Stimulated activated CD4-positive, alpha-beta T cell treated with anti-CD3 and anti-CD28 coated beads, Interleukin-4, amount 100 ng/mL, for 1 hour (primary cell): ENCODE results near the gene DAAM2.

Experiments
- DNase-seq: peaks from one replicate; pipeline ENCODE4 v3.0.0-alpha.2; 2020

Gene DAAM2

GRCh38 chr6:39936857-39937256 is 144.7 kb downstream of the DAAM2 start:
- DNase-seq, result no peak

GRCh38 chr6:39937686-39938333 is 145.6 kb downstream of the DAAM2 start:
- no peak for DNase-seq

- DNase-seq, result no peak
Observed at GRCh38 chr6:39938773-39939654, 146.8 kb downstream of the DAAM2 start.

DNA sequence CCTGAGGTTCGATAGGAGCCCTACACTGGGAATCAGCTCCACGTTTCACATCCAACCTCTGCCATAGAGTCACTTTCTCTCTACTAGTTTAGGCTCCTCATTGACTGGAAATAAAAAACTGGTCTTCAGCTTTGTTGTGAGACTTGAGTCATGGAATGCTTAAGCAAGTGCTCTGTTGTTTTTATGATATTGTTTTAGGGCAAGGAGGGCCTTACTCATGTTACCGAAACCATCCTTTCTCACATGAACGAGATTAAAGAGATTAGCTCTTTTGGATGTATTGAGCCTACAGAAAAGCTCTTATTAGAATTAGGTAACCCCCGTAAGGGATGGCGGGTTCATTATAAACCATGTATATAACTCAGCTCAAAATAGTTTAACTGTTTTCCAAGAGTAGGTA is 149.0 kb downstream of the DAAM2 start:
- DNase-seq, result no peak

- DNase-seq, result no peak
Observed at GRCh38 chr6:39941820-39942219, 149.6 kb downstream of the DAAM2 start.

DNA sequence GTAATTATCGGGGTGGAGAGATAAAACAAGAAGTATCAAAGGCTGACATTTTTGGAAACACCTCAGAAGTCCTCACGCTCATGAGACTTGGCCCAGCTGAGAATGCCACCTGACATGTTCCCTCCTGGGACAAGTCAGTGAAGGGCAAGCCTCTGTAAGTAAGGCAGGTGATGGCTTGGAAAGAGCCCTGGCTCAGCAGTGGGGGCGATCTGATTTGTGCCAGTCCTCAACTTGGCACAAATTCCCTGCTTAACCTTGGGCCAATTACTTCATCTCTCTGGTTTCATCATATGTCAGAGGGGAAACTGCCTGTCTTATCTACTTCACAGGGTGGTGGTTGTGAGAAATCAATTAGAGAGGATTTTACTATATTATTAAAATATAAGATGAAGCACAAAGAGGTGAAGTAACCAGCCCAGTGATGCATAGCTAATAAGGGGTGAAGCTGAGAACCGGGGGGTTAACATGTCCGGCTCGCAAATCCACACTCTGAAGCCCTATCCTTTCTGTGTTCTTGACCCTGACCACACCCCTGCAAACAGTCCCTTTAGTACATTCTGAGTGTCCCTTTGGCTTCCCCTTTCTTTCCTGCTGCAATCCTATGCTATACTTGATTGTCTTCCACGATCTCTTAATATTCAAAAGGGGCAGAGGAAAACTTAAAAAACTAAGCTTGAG is 150.9 kb downstream of the DAAM2 start:
- no peak for DNase-seq

GRCh38 chr6:39945626-39946025 is 153.4 kb downstream of the DAAM2 start:
- DNase-seq, result no peak

- DNase-seq, result no peak
Observed at GRCh38 chr6:39947611-39948068, 155.5 kb downstream of the DAAM2 start.

- no peak for DNase-seq
Observed at GRCh38 chr6:39948199-39948791, 156.1 kb downstream of the DAAM2 start.

DNA sequence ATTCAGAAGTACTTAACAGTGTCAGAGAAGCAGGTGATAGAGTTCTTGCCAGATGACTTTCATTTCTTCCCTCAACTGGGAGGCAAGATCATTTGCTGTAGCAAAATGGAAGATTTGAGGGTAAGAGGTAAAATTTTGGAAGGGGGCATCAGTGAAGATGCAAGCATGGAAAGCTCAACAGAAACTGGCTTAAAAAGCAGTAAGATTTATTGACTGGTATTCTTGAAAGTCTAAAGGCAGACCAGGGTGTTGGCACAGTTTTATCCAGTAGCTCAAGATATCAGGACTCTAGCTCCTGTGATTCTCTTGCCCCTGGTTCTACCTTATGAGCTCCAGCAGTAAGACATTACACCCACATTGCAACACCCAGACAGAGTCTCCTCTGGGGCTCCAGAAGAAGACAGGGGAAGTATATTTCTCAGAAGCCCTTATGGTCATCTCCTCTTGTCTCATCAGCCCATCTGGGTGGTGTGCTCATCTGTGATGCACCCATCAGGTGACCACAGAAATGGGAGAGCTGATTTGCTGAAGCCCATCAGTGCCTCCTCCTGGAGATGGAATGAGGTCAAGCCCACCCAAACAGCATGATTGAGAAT is 158.0 kb downstream of the DAAM2 start:
- no peak for DNase-seq

DNA sequence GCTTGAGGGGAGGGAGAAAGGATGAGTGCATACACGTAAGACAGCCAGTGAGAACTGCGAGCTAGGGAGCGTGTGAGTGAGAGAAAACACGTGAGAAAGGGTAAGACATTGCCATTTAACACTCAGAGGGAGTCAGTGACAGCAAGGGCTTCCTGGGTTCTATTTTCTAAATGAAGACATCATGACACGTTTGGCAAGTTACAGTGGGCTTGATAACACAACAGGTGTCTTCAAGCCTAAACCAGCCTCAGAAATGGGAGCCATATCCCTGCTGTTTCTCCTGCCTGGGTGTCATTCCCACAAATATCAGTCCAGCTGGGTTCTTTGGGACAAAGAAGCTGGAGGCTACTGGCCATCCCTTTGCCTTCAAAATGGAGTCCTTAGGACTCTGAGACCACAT is 159.0 kb downstream of the DAAM2 start:
- DNase-seq, result no peak

DNA sequence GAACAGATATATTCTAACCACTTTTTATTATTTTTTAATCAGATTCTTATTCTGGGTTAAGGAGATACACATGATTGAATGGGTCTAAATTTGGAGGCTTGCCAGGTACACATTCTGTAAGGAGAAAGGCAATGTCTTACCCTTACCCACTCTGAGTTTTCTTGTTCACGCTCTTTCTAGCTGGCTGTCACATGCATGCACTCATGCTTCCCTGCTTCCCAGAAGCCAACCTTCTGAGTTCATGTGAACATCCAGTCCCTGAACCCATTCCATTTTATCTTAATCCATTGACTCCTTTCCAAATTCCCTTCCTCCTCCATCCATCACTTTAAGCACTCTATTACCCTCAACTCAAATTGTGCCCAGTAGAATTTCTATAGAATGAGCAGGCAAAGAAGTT is 159.5 kb downstream of the DAAM2 start:
- DNase-seq, result no peak

- DNase-seq, result no peak
Observed at GRCh38 chr6:39952167-39952566, 160.0 kb downstream of the DAAM2 start.

- no peak for DNase-seq
Observed at GRCh38 chr6:39953076-39953618, 161.0 kb downstream of the DAAM2 start.
